HG03469 (cell line): ENCODE measurements around the gene MYL5.
"Not testable (repeated sequence)": the region's sequence is repeated elsewhere in the genome, so short reads cannot be mapped to it uniquely, and the experiment has no call there.

Experiments
- ATAC-seq: cut with Tn5 transposase; IDR thresholded peaks from one replicate; pipeline ENCODE4 v1.9.1; 2021; ENCODE audit warnings: mild to moderate bottlenecking, moderate library complexity, moderate number of reproducible peaks; ENCODE audit not compliant: unreplicated experiment

MYL5 gene

GRCh38 chr4:635851-636627, 38.3 kb upstream of the MYL5 start:
- no peak for ATAC-seq

- no peak for ATAC-seq
Observed at GRCh38 chr4:636628-637159, 37.6 kb upstream of the MYL5 start.

- ATAC-seq = no peak
Observed at GRCh38 chr4:637536-638280, 36.6 kb upstream of the MYL5 start.

- ATAC-seq = not testable (repeated sequence)
Observed at GRCh38 chr4:642366-642765, 32.0 kb upstream of the MYL5 start.

- no peak for ATAC-seq
Observed at GRCh38 chr4:646460-646859, 27.9 kb upstream of the MYL5 start.

DNA sequence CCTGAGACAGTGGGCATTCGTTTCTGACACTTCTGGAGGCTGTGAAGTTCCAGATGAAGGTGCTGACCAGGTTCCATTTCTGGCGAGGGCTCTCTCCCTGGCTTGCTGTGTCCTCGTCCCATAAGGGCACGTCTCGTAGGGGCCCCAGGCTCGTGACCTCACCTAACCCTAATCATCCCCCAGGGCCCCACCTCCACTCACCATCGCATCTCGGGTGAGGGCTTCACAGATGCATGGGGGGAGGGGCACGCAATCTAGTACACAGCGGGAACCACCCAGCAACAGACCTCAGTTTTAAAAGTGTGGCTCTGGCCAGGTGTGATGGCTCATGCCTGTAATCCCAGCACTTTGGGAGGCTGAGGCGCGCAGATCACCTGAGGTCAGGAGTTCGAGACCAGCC, 26.9 kb upstream of the MYL5 start:
- ATAC-seq = no peak

DNA sequence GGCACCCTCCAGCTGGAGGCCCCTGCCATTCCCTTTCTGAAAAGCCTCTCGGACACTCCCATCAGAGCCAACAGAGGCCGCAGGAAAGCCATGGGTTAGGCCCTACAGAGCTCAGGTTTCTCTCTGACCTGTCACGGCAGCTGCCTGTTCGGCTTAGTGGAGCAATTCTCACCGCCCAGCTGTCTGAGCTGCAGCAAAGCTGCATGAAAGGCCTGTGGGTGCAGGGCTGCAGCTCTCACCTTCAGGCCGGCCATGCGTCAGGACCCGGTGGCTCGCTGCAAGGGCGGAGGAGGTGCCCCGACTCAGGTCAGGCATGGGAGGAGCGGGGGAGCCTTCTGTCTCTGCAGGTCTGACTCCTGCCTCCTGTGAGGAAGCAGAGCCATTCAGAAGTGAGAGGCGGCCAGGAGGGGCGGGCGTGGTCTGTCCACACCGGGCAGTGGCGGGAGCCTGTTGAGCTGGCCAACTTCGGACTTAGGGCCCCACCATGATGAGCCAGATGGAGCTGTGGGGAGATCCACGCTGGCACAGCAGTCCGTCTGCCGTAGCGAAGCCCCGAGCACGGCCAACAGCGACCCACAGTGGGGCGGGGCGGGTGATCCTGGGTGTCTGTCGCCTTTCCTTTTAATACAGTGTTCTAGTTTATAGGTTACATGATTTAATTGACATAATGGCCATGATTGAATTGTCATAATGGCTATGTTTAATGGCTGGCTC, 25.6 kb upstream of the MYL5 start:
- no peak for ATAC-seq

DNA sequence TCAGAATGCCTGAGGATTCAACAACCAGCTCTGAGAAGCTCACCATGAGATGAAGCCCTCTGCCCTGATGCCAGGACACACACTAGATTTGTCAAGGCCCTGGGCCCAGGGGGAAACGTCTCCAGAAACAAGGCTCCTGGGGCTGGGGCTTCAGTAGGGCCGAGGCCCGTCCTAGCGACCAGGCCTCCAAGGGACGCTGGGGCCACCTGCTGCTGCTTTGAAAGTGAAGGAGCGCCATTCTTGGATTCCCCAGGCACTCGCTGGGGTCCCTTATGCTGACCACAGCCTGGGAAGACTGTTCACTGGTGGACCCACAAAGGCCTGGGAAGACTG, 25.1 kb upstream of the MYL5 start:
- no peak for ATAC-seq

DNA sequence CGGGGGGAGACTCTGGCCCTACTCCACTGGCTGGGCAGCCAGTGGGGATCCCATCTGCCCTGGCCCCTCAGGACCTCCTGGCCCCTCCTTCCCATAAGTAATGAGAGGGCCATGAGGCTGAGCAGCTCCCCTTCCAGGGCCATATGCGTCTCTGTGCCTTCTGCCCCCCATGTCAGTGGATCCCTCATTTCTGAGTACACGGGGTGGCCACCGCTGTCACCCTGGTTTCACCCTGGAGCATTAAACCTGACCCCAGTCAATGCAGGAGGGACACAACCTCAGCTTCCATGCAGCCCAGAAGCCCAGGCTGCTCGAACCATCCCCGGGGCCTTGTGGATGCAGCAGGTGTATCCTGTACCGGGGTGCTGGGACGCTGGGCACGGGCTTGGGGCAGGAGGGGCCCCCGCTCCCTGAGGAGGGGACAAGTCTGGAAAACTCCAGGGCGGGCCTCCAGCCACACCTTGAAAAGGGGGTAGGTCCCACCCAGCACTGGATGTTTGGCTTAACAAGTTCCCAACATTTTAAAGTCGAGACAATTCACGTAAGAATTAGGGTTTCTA, 24.5 kb upstream of the MYL5 start:
- ATAC-seq = no peak

GRCh38 chr4:650461-650860, 23.9 kb upstream of the MYL5 start:
- no peak for ATAC-seq

DNA sequence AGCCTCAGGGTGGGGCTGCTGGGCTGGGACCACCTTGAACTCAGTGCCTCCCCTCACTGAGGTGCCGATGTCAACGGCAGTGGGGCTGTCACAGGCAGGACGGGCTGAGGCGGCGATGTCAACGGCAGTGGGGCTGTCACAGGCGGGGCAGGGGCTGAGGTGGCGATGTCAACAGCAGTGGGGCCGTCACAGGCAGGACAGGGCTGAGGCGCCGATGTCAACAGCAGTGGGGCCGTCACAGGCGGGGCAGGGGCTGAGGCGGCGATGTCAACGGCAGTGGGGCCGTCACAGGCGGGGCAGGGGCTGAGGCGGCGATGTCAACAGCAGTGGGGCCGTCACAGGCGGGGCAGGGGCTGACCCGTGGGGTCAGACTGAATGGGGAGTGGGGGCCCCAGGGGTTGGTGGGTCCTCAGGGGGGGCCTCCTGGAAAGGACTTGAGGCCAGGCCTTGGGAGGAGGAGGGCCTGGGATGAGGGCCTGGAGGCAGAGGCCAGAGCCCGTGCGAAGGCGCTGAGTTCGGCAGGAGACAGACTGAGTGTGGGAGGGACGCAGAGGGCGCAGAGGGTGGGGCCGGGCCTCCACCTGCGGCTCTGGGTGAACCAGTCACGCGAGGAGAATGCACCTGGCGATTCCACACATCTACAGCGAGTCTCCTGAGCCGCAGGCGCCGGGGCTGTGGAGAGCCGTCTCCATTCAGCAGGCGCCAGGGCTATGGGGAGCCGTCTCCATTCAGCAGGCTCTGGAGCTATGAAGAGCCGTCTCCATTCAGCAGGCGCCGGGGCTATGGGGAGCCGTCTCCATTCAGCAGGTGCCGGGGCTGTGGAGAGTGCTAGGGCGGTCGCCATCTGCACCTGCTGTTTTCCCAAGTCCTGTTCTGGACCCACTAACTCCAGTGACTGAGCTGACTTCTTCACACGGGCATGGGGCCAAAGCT, 23.1 kb upstream of the MYL5 start:
- ATAC-seq = no peak

DNA sequence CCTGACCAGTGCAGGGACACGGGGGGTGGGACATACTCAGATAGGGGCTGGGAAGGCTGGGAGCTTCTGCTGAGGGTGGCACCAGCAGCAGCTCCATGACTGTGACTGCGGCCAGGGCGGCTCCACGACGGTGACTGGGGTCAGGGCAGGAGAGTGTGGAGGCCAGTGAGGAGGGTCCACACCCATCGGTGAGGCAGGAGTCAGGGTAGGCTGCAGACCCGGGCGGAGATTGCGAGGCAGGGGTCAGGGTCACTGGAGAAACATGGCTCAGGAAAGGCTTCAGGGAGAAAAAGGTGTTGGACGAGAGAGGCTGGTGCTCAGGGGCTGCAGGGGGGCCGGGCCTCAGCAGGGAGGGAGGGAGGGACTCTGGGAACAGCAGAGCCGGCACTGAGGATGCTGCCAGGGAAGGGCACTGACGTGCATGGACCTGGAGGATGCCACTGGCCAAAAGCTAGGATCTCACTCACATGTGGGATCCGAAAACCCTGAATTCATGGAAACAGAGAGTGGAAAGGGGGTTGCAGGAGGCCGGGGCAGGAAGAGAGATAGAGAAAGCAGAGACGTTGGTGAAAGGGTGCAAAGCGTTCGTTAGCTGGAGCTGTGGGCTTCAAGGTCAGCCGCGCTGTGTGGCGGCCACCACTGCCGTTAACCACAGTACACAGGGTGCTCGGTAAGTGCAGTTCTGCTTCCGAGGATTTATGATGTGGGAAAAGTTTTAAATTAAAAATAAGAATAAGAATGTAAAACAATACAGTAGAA, 22.3 kb upstream of the MYL5 start:
- ATAC-seq = no peak

DNA sequence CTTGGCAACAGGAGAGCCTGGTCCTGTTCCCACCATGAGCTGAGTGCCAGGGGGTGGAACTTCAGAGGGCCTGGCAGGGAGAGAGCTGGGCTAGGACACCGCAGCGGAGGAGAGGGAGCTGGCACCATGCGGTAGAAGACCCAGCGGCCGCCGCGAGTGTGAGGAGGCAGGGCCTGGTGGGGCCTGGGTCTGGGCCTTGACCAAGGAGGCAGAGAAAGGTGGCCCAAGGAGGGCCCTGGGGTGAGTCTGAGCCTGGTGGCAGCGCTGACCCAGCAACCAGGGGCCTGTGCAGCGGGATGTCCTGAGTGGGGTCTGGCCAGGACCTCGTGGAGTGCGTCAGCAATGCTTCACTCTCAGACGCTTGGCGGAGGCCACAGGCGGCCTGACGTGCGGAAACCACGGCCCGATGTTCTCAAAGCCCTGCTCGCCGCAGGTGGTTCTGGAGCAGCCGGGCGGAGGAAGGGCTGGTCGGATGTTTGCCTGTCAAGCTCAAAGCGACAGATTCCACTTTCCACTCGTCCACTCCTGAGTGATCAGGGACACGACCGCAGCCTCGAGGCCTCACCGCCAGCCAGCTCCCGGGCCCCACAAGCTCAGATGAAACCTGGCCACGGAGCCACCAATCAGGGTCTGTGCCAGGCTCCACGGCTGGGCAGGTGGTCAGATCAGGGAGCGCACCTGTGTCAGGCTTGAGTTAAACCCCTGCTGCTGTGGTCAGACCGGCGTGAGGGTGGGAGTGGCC, 21.1 kb upstream of the MYL5 start:
- ATAC-seq = no peak

GRCh38 chr4:653831-654502, 20.4 kb upstream of the MYL5 start:
- no peak for ATAC-seq

DNA sequence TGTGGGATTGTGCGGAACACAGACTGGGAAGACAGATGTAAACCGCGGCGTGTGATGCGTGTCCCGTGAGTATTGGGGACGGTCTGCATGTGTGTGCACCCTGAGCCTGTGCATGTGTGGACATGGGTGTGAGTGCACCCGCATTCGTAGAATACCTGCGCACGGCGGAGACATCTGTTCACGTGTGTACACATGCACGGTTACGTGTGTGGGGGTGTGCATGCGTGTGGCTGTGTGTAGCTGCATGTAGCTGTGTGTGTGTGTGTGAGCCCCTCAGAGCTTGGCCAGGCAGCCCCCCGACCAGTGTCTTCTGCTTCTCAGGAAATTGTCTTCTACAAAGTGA, 19.9 kb upstream of the MYL5 start:
- no peak for ATAC-seq

- ATAC-seq = no peak
Observed at GRCh38 chr4:654871-655463, 19.4 kb upstream of the MYL5 start.

GRCh38 chr4:655464-656151, 18.7 kb upstream of the MYL5 start:
- ATAC-seq = no peak
